Activated CD4-positive, alpha-beta T cell treated with anti-CD3 and anti-CD28 coated beads, Interleukin-2, amount 10 ng/mL, durations not matched to agents 7 days and 5 days (primary cell): ENCODE measurements around the gene TUBB. TPM values are rescaled to one million over a fixed set of nuclear protein-coding genes. Genes with fewer than 3 reads are reported as not detected.
A peak's percentile ranks its signal among the peaks of the same experiment; 100 is the strongest.
"Not testable (repeated sequence)": the region's sequence is repeated elsewhere in the genome, so short reads cannot be mapped to it uniquely, and the experiment has no call there.

ENCODE experiments used
- CTCF ChIA-PET: fragments of 350-600 bp; sonication (Branson Sonifier 250); formaldehyde crosslinking; loops from one replicate; lab custom pipeline; 2021; ENCODE audit warnings: antibody characterized with exemption; lab: Charles Lee
- POLR2A ChIA-PET: fragments of 350-600 bp; sonication (Branson Sonifier 250); formaldehyde crosslinking; loops from one replicate; lab custom pipeline; 2021; ENCODE audit warnings: antibody characterized with exemption; lab: Charles Lee
- DNase-seq: peaks from one replicate; pipeline ENCODE4 v3.0.0-alpha.2; 2020
- H3K27ac Mint-ChIP-seq: one replicate; pipeline ENCODE4 v1.8.0; 2021; ENCODE audit warnings: mild to moderate bottlenecking, moderate library complexity, mixed read lengths
- H3K27me3 Mint-ChIP-seq: one replicate; pipeline ENCODE4 v1.8.0; 2021; ENCODE audit warnings: mixed read lengths
- H3K36me3 Mint-ChIP-seq: one replicate; pipeline ENCODE4 v1.8.0; 2021; ENCODE audit warnings: low read depth, mixed read lengths
- H3K4me1 Mint-ChIP-seq: one replicate; pipeline ENCODE4 v1.8.0; 2021; ENCODE audit warnings: mixed read lengths
- H3K4me3 Mint-ChIP-seq: one replicate; pipeline ENCODE4 v1.8.0; 2021; ENCODE audit warnings: mild to moderate bottlenecking, moderate library complexity, mixed read lengths
- H3K9me3 Mint-ChIP-seq: one replicate; pipeline ENCODE4 v1.8.0; 2021; ENCODE audit warnings: mixed read lengths
- total RNA-seq, 2 experiments: library from RNA; stranded (reverse); gene quantifications; one replicate each; pipeline ENCODE4 v1.2.3, GENCODE V29; 2021

The TUBB gene
- total RNA-seq, 2 experiments from 2014 or later, result 1,494 to 1,661 TPM

DNA sequence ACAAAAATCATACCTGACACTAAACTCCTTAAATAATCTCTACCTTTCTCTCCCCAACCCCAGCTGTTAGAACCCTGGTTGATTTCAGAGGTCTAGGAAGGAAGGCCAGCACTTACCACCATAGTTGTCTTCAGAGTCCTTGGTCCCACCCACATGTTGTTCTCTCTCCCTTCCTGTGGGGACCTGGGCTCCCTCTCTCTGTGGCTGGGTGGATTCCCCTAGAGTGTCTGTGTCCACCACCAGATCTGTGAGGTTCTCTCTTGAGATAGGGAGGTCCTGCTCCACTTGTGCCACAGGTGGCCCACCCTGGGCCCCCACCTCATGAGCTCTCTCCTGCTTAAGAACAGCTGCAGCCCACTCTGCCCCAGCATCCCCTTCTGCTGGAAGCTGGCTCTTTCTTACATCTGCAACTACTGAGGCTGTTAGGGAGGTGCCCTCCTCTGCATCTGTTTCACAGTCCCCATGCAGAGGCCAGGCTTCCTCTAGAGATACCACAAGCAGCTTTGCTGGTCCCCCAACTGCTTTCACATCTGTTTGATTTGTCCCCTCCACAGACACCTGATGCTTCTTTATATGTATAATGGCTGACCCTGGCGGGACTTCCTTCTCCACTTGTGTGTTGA, 8.3 kb upstream of the TUBB start:
- H3K27ac Mint-ChIP-seq, result peak overlapping the region; percentile 84

DNA sequence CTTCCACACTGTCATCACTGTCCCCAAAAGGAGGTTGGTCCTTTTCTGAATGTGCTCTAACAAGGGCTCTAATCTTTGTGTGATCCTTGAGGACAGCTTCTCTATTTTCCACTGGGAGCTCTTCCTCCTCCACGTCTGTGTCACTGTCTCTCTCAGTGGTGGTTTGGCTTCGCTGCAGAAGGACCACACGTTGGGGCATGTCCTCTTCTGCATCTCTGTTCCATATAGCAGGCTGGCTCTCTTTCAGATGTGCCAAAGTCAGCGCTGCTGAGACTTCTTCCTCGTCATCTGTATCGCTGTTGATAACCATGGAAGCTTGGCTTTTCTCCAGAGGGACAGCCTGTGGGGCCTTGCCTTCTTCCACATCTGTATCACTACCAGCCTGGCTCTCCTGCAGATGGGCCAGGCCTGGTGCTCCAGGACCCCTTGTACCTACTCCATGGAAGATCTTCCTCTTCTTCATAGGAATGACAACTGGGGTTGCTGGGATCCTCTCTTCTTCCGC, 7.7 kb upstream of the TUBB start:
- Mint-ChIP-seq H3K4me1 (peaks cover 61% of the 10 kb centered on the region), H3K27me3 (no peaks in the 10 kb centered on the region), H3K4me3 (no peak overlapping the region), H3K36me3 (peaks cover 74% of the 10 kb centered on the region), H3K9me3 (peaks cover 3% of the 10 kb centered on the region), H3K27ac (peak overlapping the region; percentile 84)
- no peak for DNase-seq
- CTCF ChIA-PET, result interaction anchor here (0.5 to 4.2 kb wide), 11 partner anchors 9 to 653 kb away, joined by 3 to 27 read pairs (median 6); partner anchors contain the start of genes DHX16, NRM and TUBB
- POLR2A ChIA-PET, result no interaction called here

More for the DNA sequence above, 8.3 kb upstream of the TUBB start:
- peaks cover 75% of the 10 kb centered on the region for H3K36me3 Mint-ChIP-seq
- peak overlapping the region; percentile 54 for H3K4me3 Mint-ChIP-seq
- H3K4me1 Mint-ChIP-seq, result peaks cover 57% of the 10 kb centered on the region
- DNase-seq, result no peak
- ChIA-PET CTCF (interaction anchor here (0.5 to 4.2 kb wide), 10 partner anchors 8 to 654 kb away, joined by 3 to 27 read pairs (median 6); partner anchors contain the start of genes DHX16 and TUBB), POLR2A (no interaction called here)
- H3K9me3 Mint-ChIP-seq, result peaks cover 3% of the 10 kb centered on the region
- no peaks in the 10 kb centered on the region for H3K27me3 Mint-ChIP-seq

GRCh38 chr6:30714263-30714662, 5.9 kb upstream of the TUBB start:
- no peak overlapping the region for H3K27ac Mint-ChIP-seq
- no peak for DNase-seq
- no peak overlapping the region for H3K4me3 Mint-ChIP-seq
- POLR2A ChIA-PET, result no interaction called here
- H3K27me3 Mint-ChIP-seq, result no peaks in the 10 kb centered on the region
- H3K36me3 Mint-ChIP-seq, result peaks cover 69% of the 10 kb centered on the region
- CTCF ChIA-PET, result interaction anchor here (0.8 to 21.4 kb wide), 2 partner anchors 27 to 34 kb away, joined by 3 to 476 read pairs; no protein-coding TSS in a partner anchor
- H3K9me3 Mint-ChIP-seq, result peaks cover 3% of the 10 kb centered on the region
- peaks cover 68% of the 10 kb centered on the region for H3K4me1 Mint-ChIP-seq

GRCh38 chr6:30716879-30717128, 3.3 kb upstream of the TUBB start:
- Mint-ChIP-seq H3K36me3 (peaks cover 67% of the 10 kb centered on the region), H3K4me3 (peak overlapping the region; percentile 97), H3K4me1 (peaks cover 62% of the 10 kb centered on the region), H3K27ac (peak overlapping the region; percentile 98), H3K9me3 (peaks cover 3% of the 10 kb centered on the region), H3K27me3 (no peaks in the 10 kb centered on the region)
- CTCF ChIA-PET, result interaction anchor here (0.5 to 21.4 kb wide), 20 partner anchors 9 to 1462 kb away, joined by 3 to 476 read pairs (median 4); partner anchors contain the start of gene DHX16
- POLR2A ChIA-PET, result interaction anchor here (0.6 to 1.2 kb wide), 6 partner anchors 25 to 221 kb away, joined by 3 to 8 read pairs (median 4); no protein-coding TSS in a partner anchor
- no peak for DNase-seq

DNA sequence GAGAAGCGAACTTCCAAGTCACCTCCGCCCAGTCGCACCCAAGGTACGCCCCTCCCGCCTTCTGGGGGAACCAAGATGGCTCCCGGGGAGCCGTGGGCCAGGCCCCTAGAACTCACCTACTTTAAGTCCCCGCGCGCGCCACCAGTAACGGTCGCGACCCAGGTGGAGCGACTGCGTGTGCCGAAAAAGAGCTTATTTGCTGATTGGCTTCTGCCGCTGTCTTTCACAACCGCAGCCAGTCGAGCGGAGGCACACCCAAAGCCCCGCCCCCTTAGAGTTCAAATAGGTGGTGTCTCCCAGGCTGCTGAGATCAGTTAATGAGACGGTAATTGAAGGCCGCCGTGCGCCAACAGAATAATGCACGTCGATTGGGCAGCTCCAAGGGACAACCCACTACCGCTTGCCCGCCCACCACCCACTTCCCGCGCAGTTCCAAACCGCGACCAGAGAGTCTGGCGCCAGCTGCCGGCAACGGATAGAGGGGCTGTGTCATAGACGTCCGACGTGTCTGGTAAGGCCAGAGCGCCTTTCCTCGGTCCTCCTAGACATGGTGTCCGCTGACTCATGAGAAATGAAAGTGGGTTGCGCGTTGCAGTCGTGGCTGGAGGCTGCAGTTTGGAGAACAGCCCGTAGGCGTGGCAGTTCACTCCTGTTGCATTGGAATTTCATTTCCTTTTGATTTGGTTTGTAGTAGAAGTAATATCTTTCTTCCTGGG, 2.9 kb upstream of the TUBB start, which contains the start of gene MDC1:
TSS of gene MDC1 (minus strand) at position 153 of the 716 bp plus-strand sequence. CDS start 2,106 bp downstream, outside the sequence.
- Mint-ChIP-seq H3K27ac (peak within 1 kb of the TSS; percentile 98), H3K36me3 (peaks cover 67% of the 10 kb centered on the region), H3K4me1 (peaks cover 57% of the 10 kb centered on the region), H3K4me3 (peak within 1 kb of the TSS; percentile 97), H3K9me3 (peaks cover 3% of the 10 kb centered on the region), H3K27me3 (no peaks in the 10 kb centered on the region)
- CTCF ChIA-PET, result interaction anchor here (0.5 to 21.4 kb wide), 21 partner anchors 10 to 1462 kb away, joined by 3 to 476 read pairs (median 4); partner anchors contain the start of gene DHX16
- POLR2A ChIA-PET, result interaction anchor here (0.6 to 1.2 kb wide), 8 partner anchors 14 to 221 kb away, joined by 3 to 8 read pairs (median 4); no protein-coding TSS in a partner anchor
- DNase-seq, result peak; percentile 100

DNA sequence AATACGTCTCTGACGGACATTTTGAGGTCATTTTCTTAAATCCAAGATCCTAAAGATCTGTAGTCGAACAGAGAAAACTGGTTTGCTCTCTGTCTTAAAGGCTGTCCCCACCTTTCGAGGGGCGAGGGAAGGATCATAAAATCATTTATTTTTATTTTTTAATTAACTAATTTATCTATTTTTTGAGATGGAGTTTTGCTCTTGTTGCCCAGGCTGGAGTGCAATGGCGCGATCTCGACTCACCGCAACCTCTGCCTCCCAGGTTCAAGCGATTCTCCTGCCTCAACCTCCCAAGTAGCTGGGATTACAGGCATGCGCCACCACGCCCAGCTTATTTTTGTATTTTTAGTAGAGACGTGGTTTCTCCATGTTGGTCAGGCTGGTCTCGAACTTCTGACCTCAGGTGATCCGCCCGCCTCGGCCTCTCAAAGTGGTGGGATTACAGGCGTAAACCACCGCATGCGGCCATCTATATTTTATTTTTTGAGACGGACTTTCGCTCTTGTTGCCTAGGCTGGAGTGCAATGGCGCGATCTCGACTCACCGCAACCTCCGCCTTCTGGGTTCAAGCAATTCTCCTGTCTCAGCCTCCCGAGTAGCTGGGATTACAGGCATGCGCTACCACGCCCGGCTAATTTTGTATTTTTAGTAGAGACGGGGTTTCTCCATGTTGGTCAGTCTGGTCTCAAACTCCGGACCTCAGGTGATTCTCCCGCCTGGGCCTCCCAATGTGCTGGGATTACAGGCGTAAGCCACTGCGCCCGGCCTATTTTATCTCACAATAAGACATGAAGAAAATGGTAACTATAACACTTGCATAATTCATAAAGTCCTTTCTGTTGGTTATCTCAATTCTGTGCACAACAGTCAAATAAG, 2.1 kb upstream of the TUBB start:
- DNase-seq, H3K27me3 Mint-ChIP-seq, H3K9me3 Mint-ChIP-seq: not testable (repeated sequence)
- ChIA-PET POLR2A (interaction anchor here (0.6 to 1.2 kb wide), 3 partner anchors 14 to 39 kb away, joined by 3 to 8 read pairs (median 3); no protein-coding TSS in a partner anchor), CTCF (interaction anchor here (0.7 to 21.4 kb wide), 10 partner anchors 10 to 105 kb away, joined by 3 to 476 read pairs (median 6); partner anchors contain the start of gene DHX16)
- Mint-ChIP-seq H3K36me3 (peaks cover 67% of the 10 kb centered on the region), H3K4me1 (peaks cover 55% of the 10 kb centered on the region), H3K4me3 (peak overlapping the region; percentile 97), H3K27ac (peak overlapping the region; percentile 98)

DNA sequence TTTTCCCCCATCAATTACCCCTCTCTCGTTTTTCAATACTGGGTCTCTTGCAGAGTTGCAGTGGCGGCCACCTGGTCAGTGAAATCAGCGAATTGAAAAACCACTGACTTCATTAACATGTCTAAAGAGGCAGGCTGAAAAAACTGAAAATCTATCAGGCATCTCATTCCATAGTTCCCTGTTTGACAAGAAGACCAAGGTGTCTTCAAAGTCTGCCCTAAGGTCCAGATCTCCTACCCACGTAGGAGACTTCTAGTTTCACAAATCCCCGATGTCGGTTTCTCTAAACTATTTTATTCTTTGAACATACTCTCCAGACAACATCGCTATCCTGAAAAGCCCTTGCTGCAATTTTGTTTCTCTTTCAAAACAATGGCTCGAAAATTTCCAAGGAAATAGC, 796 bp upstream of the TUBB start:
- peak overlapping the region; percentile 97 for H3K27ac Mint-ChIP-seq
- CTCF ChIA-PET, result interaction anchor here (0.6 to 21.4 kb wide), 7 partner anchors 12 to 89 kb away, joined by 3 to 476 read pairs (median 4); no protein-coding TSS in a partner anchor
- no peaks in the 10 kb centered on the region for H3K27me3 Mint-ChIP-seq
- POLR2A ChIA-PET, result interaction anchor here (0.7 kb wide), 1 partner anchor 30 kb away, joined by 3 read pairs; no protein-coding TSS in a partner anchor
- peaks cover 67% of the 10 kb centered on the region for H3K36me3 Mint-ChIP-seq
- peaks cover 58% of the 10 kb centered on the region for H3K4me1 Mint-ChIP-seq
- peak overlapping the region; percentile 97 for H3K4me3 Mint-ChIP-seq
- no peak for DNase-seq
- peaks cover 3% of the 10 kb centered on the region for H3K9me3 Mint-ChIP-seq

- CTCF ChIA-PET, result interaction anchor here (0.6 to 21.4 kb wide), 14 partner anchors 9 to 373 kb away, joined by 3 to 476 read pairs (median 5); partner anchors contain the start of genes ABCF1 and DHX16
- peaks cover 67% of the 10 kb centered on the region for H3K36me3 Mint-ChIP-seq
- H3K4me1 Mint-ChIP-seq, result peaks cover 61% of the 10 kb centered on the region
- POLR2A ChIA-PET, result interaction anchor here (0.9 to 2.3 kb wide), 4 partner anchors 39 to 105 kb away, joined by 3 to 16 read pairs (median 4); no protein-coding TSS in a partner anchor
- H3K9me3 Mint-ChIP-seq, result peaks cover 3% of the 10 kb centered on the region
- DNase-seq, result peak; percentile 68
- peak overlapping the region; percentile 97 for H3K27ac Mint-ChIP-seq
- H3K4me3 Mint-ChIP-seq, result peak overlapping the region; percentile 97
- no peaks in the 10 kb centered on the region for H3K27me3 Mint-ChIP-seq
Observed at GRCh38 chr6:30720738-30721197, 616 bp downstream of the TUBB start.

DNA sequence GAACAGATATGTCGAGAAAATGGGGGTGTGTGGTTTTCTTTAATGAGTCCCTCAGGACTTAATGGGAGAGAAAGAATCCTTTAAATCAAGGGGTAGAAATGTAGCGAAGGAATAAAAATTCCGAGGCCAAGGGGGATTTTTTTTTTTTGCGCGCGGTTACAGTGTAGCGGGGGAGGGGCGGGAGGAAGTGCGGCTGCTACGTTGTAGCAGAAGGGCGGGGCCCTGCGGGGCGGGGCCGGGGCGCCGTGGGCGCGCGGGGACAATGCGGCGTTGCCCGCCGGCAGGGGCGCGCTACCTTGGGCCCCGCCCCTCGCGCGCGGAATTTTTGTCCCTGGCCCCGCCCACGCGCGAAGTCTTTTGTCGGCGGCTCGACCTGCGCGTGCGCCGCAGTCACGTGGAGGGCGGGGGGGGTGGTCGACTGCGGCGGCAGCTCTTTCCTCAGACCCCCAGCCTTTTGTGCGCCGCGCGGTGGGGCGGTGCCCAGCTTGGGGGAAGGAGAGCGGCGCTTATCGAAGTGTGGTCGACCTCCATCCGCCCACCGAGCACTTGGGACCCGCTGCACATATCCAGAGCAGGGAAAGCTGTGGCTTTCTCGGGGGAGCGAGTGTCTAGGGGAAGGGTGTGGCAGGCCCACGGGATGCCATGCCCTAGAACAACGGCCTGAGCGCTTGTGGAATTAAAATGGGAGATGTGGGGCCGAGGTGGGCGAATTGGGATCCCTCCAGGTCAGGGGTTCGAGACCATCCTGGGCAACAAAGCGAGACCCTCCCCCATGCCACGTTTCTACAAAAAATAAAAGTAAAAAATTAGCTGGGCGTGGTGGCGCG, 1.3 kb downstream of the TUBB start:
- Mint-ChIP-seq H3K9me3 (peaks cover 2% of the 10 kb centered on the region), H3K4me3 (peak overlapping the region; percentile 97), H3K4me1 (peaks cover 59% of the 10 kb centered on the region), H3K27ac (peak overlapping the region; percentile 97), H3K36me3 (peaks cover 67% of the 10 kb centered on the region), H3K27me3 (no peaks in the 10 kb centered on the region)
- POLR2A ChIA-PET, result interaction anchor here (0.6 to 2.3 kb wide), 5 partner anchors 39 to 120 kb away, joined by 3 to 16 read pairs (median 3); no protein-coding TSS in a partner anchor
- CTCF ChIA-PET, result interaction anchor here (0.7 to 21.4 kb wide), 32 partner anchors 10 to 373 kb away, joined by 3 to 476 read pairs (median 4); partner anchors contain the start of genes ABCF1, DHX16 and NRM
- DNase-seq, result peak; percentile 93

DNA sequence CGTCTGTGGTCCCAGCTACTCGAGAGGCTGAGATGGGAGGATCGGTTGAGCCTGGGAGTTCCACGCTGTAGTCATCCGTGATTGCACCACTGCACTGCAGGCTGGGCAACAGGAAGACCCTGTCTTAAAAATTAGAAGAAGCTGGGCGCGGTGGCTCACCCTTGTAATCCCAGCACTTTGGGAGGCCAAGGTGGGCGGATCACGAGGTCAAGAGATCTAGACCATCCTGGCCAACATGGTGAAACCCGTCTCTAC, 1.8 kb downstream of the TUBB start:
- POLR2A ChIA-PET, result interaction anchor here (0.6 to 2.3 kb wide), 5 partner anchors 40 to 121 kb away, joined by 3 to 16 read pairs (median 3); no protein-coding TSS in a partner anchor
- Mint-ChIP-seq H3K4me1 (peaks cover 57% of the 10 kb centered on the region), H3K36me3 (peaks cover 67% of the 10 kb centered on the region), H3K27ac (peak overlapping the region; percentile 97), H3K4me3 (peak overlapping the region; percentile 97)
- not testable (repeated sequence) for H3K9me3 Mint-ChIP-seq, H3K27me3 Mint-ChIP-seq, DNase-seq
- CTCF ChIA-PET, result interaction anchor here (0.7 to 21.4 kb wide), 36 partner anchors 9 to 372 kb away, joined by 3 to 476 read pairs (median 4); partner anchors contain the start of genes ABCF1, DHX16 and NRM
